ENCODE measurements around the gene CDHR3. TPM values are rescaled to one million over a fixed set of nuclear protein-coding genes. Genes with fewer than 3 reads are reported as not detected.

CDHR3 gene
- total and polyA plus RNA-seq, 2 of the 8 experiments (the other 6 are each of a cell fraction or from before 2014, with no cell fraction given) = 6.4 to 6.8 TPM

DNA sequence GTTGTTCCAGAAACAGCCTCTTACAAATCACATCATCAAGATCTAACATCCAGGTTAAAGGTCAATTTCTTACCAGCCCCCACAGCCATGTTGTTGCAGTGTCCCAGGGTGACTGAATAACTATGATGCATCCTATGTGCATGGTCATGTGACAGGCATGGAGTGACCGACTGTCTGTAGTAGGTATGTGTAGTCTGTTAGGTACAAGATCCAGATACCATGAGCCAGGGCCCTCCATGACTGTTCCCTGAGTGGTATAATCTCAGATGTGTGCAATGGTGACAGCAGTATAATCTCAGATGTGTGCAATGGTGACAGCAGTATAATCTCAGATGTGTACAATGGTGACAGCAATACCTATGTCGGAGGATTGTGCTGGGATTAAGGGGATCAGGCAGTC, 8.8 kb downstream of the CDHR3 start:
- no peak overlapping the region for H2AK5ac ChIP-seq (ENCODE audit: low read depth, low read length)
- H3K4me3 ChIP-seq (ENCODE audit: extremely low read depth in 1 of 4, insufficient read depth in 2 of 4, low read depth in 3 of 4, low read length in 4 of 4) = no peak overlapping the region
- no peaks in the 10 kb centered on the region for H4K20me1 ChIP-seq (replicated peaks in 1 of 2; ENCODE audit: control insufficient read depth in 1 of 2, insufficient read depth in 2 of 2, low read length in 2 of 2)
- H3K4ac ChIP-seq (replicated peaks; ENCODE audit: insufficient read length, low read depth, low read length) = no peak overlapping the region
- H2BK12ac ChIP-seq (ENCODE audit: low read depth, low read length) = no peak overlapping the region
- no peak overlapping the region for H3K18ac ChIP-seq (ENCODE audit: extremely low read depth, low read length)
- peak overlapping the region; percentile 13 for H4K91ac ChIP-seq (replicated peaks; ENCODE audit: insufficient read length, low read length)
- H2BK15ac ChIP-seq (ENCODE audit: low read length) = 0 out of 2 replicates have a peak overlapping the region, but pooled peaks have one; percentile 48
- H3K36me3 ChIP-seq (ENCODE audit: control insufficient read depth in 2 of 4, insufficient read depth in 4 of 4, low read length in 3 of 4) = no peaks in the 10 kb centered on the region
- H3K14ac ChIP-seq (ENCODE audit: insufficient read length) = no peak overlapping the region
- H3K9ac ChIP-seq (replicated peaks in 1 of 4; ENCODE audit: extremely low read depth in 1 of 4, low read depth in 3 of 4, low read length in 3 of 4) = no peak overlapping the region
- DNase-seq (ENCODE audit: low read depth in 1 of 2, low spot score in 2 of 2) = no peak
- H3K23ac ChIP-seq (ENCODE audit: insufficient read length) = no peak overlapping the region
- H2BK5ac ChIP-seq (ENCODE audit: low read depth, low read length) = no peak overlapping the region
- H3K27ac ChIP-seq (ENCODE audit: low read depth, low read length) = no peak overlapping the region
- WGBS, 2 experiments (ENCODE audit: extremely low coverage in 1 of 2, insufficient coverage in 1 of 2, insufficient read length in 1 of 2, insufficient replicate concordance in 2 of 2, low coverage in 1 of 2, low lambda C conversion rate in 2 of 2, missing lambda C conversion rate in 1 of 2) = 91% methylated on average over 2 of the region's 2 CpGs; no CpG with 5 or more reads in 1 of the 2 experiments
- no peaks in the 10 kb centered on the region for H3K9me3 ChIP-seq (ENCODE audit: insufficient read depth in 2 of 2, low read depth in 1 of 2, low read length in 1 of 2)
- POLR2A ChIA-PET (ENCODE audit: partially characterized antibody) = interaction anchor here (0.6 kb wide), 1 partner anchor 958 kb away, joined by 3 read pairs; the partner anchor contains the start of gene KMT2E
- no peak overlapping the region for H4K5ac ChIP-seq (ENCODE audit: insufficient read length, low read depth, low read length)
- no peak overlapping the region for H3K4me2 ChIP-seq (ENCODE audit: insufficient read depth in 1 of 2, low read depth in 2 of 2, low read length in 2 of 2)
- CTCF ChIA-PET (ENCODE audit: partially characterized antibody) = interaction anchor here (0.7 to 2.7 kb wide), 12 partner anchors 8 to 323 kb away, joined by 3 to 14 read pairs (median 4); no protein-coding TSS in a partner anchor
- H2BK120ac ChIP-seq (replicated peaks; ENCODE audit: low read depth, low read length) = no peak overlapping the region
- no peak overlapping the region for H4K8ac ChIP-seq (ENCODE audit: extremely low read depth, insufficient read depth, low read length)
- H3K79me2 ChIP-seq (ENCODE audit: control insufficient read depth in 1 of 2, insufficient read depth in 2 of 2, low read length in 2 of 2) = no peaks in the 10 kb centered on the region
- peaks cover 0 to 10% (median 4%) of the 10 kb centered on the region in 4 experiments; a peak in 3 of 7 replicates for H3K4me1 ChIP-seq (replicated peaks in 1 of 4; ENCODE audit: control insufficient read depth in 3 of 4, insufficient read depth in 4 of 4, low read length in 3 of 4)
- H3K23me2 ChIP-seq (ENCODE audit: low read depth, low read length) = no peaks in the 10 kb centered on the region
- no peaks in the 10 kb centered on the region for H3K79me1 ChIP-seq (ENCODE audit: low read depth, low read length)
- H3K27me3 ChIP-seq (replicated peaks in 1 of 4; ENCODE audit: control insufficient read depth in 3 of 4, extremely low read depth in 1 of 4, insufficient read depth in 3 of 4, low read length in 3 of 4) = no peaks in the 10 kb centered on the region
- H3K56ac ChIP-seq (replicated peaks; ENCODE audit: insufficient read length, low read depth, low read length) = no peak overlapping the region
- no peak overlapping the region for H2AFZ ChIP-seq (ENCODE audit: low read length)
- H2BK20ac ChIP-seq (ENCODE audit: low read length) = no peak overlapping the region
- FAIRE-seq = no peak
- TF ChIP-seq, protein P1, sequence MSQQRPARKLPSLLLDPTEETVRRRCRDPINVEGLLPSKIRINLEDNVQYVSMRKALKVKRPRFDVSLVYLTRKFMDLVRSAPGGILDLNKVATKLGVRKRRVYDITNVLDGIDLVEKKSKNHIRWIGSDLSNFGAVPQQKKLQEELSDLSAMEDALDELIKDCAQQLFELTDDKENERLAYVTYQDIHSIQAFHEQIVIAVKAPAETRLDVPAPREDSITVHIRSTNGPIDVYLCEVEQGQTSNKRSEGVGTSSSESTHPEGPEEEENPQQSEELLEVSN (IDR thresholded peaks at IDR 0.05) = no peak
- no peak for TF ChIP-seq JUND (IDR thresholded peaks at IDR 0.05; ENCODE audit: low read length)
- TF ChIP-seq SUZ12 (IDR thresholded peaks at IDR 0.05; ENCODE audit: low read length) = no peak
- TF ChIP-seq MAFK (IDR thresholded peaks at IDR 0.05; ENCODE audit: low read depth, low read length) = no peak
- TF ChIP-seq SP2 (IDR thresholded peaks at IDR 0.05; ENCODE audit: low read length) = no peak
- no peak for TF ChIP-seq NRF1 (IDR thresholded peaks at IDR 0.05; ENCODE audit: low read depth, low read length)
- no peak for TF ChIP-seq RFX5 (IDR thresholded peaks at IDR 0.05; ENCODE audit: borderline replicate concordance, low read depth, low read length)
- TF ChIP-seq EZH2 (IDR thresholded peaks at IDR 0.05; ENCODE audit: low read depth, low read length, severe bottlenecking) = no peak
- TF ChIP-seq POU5F1 (IDR thresholded peaks at IDR 0.05; ENCODE audit: low read depth, low read length) = no peak
- no peak for TF ChIP-seq BACH1 (IDR thresholded peaks at IDR 0.05; ENCODE audit: low read length)
- TF ChIP-seq, protein P2, sequence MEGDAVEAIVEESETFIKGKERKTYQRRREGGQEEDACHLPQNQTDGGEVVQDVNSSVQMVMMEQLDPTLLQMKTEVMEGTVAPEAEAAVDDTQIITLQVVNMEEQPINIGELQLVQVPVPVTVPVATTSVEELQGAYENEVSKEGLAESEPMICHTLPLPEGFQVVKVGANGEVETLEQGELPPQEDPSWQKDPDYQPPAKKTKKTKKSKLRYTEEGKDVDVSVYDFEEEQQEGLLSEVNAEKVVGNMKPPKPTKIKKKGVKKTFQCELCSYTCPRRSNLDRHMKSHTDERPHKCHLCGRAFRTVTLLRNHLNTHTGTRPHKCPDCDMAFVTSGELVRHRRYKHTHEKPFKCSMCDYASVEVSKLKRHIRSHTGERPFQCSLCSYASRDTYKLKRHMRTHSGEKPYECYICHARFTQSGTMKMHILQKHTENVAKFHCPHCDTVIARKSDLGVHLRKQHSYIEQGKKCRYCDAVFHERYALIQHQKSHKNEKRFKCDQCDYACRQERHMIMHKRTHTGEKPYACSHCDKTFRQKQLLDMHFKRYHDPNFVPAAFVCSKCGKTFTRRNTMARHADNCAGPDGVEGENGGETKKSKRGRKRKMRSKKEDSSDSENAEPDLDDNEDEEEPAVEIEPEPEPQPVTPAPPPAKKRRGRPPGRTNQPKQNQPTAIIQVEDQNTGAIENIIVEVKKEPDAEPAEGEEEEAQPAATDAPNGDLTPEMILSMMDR (IDR thresholded peaks at IDR 0.05; ENCODE audit: control extremely low read depth in 1 of 3, insufficient read depth in 1 of 3, low read depth in 1 of 3, low read length in 3 of 3) = no peak
